ENCODE data around the gene MSH3.

GRCh38 chr5:80665057-80665456 lies 10.6 kb downstream of the MSH3 start:
- no peak for TF ChIP-seq CTCF (IDR thresholded peaks at IDR 0.05; ENCODE audit: control extremely low read depth in 1 of 3, insufficient read depth in 1 of 3, low read depth in 1 of 3, low read length in 3 of 3)
- TF ChIP-seq CEBPB (IDR thresholded peaks at IDR 0.05; ENCODE audit: low read depth, low read length) = no peak
- TF ChIP-seq JUND (IDR thresholded peaks at IDR 0.05; ENCODE audit: low read length) = no peak
- no peak for TF ChIP-seq POLR2AphosphoS5 (IDR thresholded peaks at IDR 0.05; ENCODE audit: low read depth, low read length)
- TF ChIP-seq RFX5 (IDR thresholded peaks at IDR 0.05; ENCODE audit: borderline replicate concordance, low read depth, low read length) = no peak
- no peak for TF ChIP-seq JUN (IDR thresholded peaks at IDR 0.05; ENCODE audit: low read depth, low read length)
- TF ChIP-seq RBBP5 (IDR thresholded peaks at IDR 0.05; ENCODE audit: borderline replicate concordance, low read depth, low read length) = no peak
- TF ChIP-seq RNF2 (IDR thresholded peaks at IDR 0.05; ENCODE audit: borderline replicate concordance, low read depth, low read length, missing control alignments, poor library complexity, severe bottlenecking) = no peak
- TF ChIP-seq CHD2 (IDR thresholded peaks at IDR 0.05; ENCODE audit: low read length) = no peak
- TF ChIP-seq EGR1 (IDR thresholded peaks at IDR 0.05; ENCODE audit: borderline replicate concordance, low read depth, low read length) = no peak
- no peak for TF ChIP-seq EZH2 (IDR thresholded peaks at IDR 0.05; ENCODE audit: low read depth, low read length, severe bottlenecking)
- TF ChIP-seq HDAC6 (IDR thresholded peaks at IDR 0.05; ENCODE audit: low read depth, low read length) = no peak

All from H1 (cell line).